Measurements from ENCODE around the gene HPS6. TPM values are rescaled to one million over a fixed set of nuclear protein-coding genes. Genes with fewer than 3 reads are reported as not detected.

The HPS6 gene
- total RNA-seq, 1 donor from 2014 or later, result 53.6 TPM

DNA sequence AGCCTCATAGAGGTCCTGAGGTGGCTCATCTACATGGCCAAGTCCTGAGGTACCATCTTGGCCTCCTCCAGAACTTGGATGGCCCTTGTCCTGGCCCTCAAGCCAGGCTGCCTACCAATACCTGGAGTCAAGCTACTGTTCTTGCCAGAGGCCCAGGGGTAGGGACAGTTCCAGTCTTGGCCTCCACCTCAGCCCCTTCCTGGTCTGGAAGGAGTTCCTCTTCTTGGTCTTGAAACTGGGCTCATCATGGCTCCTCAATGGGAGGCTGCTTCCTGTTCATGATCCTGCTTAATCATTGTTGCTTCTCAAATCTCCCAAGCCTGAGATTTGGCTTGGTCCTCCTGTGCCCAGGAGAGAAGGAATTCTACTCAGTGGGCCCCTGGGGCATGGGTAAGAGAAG is 3.9 kb downstream of the HPS6 start:
- DNase-seq, result no peak

GRCh38 chr10:102072673-102073527 is 7.8 kb downstream of the HPS6 start:
- peak; percentile 92 for DNase-seq

GRCh38 chr10:102083541-102083940 is 18.4 kb downstream of the HPS6 start:
- no peak for DNase-seq

DNA sequence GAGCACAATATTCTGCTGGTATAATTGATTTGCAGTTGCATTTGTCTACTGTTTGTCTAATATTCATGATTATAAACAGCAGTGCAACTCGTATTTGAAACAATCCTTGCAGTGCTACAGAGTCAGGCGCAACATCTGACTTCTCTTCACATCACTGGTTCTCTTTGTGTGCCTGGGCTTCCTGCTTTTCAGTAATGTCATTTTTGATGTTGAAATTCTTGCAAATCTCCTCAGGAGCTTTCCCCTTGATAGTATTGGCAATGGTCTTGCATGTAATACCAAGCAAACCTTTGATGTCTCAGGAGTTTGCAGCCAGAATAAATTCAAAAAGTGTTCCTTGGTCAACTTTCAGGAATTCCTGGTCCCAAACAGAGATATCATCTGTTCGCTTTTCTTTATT is 20.2 kb downstream of the HPS6 start:
- DNase-seq, result no peak

GRCh38 chr10:102086196-102086595 is 21.0 kb downstream of the HPS6 start:
- DNase-seq, result no peak

- DNase-seq, result peak; percentile 55
Measured at GRCh38 chr10:102090772-102091171, 25.6 kb downstream of the HPS6 start.

GRCh38 chr10:102096449-102096848 is 31.3 kb downstream of the HPS6 start:
- DNase-seq, result no peak

DNA sequence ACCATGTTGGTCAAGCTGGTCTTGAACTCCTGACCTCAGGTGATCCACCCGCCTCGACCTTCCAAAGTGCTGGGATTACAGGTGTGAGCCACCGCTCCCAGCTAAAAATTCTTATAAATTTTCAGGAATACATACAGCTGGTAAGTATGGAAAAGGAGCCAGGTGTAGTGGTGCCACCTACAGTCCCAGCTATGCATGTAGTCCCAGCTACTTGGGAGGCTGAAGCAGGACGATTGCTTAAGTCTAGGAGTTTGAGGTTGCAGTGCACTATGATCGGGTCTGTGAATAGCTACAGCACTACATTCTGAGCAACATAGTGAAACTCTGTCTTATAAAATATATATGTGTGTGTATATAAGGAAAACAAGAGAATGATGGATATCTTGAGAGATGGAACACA is 36.0 kb downstream of the HPS6 start:
- DNase-seq, result no peak

- DNase-seq, result no peak
Measured at GRCh38 chr10:102102421-102102820, 37.3 kb downstream of the HPS6 start.

GRCh38 chr10:102106998-102107397 is 41.8 kb downstream of the HPS6 start:
- no peak for DNase-seq

DNA sequence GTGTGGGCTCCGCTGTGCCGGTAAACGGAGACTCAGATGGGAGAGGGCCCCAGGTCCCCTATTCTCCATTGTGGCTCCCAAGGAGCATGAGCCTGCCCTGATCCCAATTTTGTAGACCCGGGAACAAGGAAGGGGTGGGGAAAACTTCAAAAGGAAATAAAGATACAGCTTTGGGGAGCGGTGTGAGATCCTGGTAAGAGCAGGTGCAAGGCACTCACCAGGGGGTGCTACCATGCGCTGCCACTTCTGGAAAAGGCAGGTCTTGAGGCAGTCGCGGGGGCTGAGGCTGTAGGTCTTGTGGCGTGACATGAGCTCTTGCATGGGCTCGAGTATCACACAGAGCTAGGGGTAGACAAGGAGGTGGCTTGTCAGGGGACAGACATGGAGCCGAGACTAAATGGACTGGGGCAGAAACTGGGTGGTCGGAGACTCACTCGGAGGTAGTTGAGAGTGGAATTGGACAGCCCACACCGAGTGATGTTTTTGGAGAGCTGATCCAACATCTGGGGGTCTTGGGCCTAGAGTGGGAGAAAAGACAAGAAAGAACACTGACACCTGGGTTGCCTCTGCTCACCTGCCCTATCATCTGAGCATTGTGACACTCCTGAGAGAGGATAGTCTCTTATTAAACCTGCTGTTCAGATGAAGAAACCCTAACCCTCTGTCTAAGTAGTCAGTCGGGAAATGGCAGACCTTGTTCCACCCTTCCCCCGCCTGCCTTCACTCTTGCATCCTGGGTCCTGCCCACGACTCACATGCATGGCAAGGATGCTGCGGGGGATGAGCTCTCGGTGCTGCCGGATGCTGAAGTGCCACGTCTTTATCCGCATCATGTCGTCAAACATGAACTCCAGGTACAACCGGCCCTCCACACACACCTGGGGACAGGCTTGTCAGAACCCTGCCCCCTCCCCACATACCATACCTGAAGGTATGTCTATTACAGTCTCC is 44.3 kb downstream of the HPS6 start:
- DNase-seq, result no peak

- DNase-seq, result no peak
Measured at GRCh38 chr10:102111276-102111675, 46.1 kb downstream of the HPS6 start.

GRCh38 chr10:102112210-102112817 is 47.2 kb downstream of the HPS6 start:
- DNase-seq, result no peak

DNA sequence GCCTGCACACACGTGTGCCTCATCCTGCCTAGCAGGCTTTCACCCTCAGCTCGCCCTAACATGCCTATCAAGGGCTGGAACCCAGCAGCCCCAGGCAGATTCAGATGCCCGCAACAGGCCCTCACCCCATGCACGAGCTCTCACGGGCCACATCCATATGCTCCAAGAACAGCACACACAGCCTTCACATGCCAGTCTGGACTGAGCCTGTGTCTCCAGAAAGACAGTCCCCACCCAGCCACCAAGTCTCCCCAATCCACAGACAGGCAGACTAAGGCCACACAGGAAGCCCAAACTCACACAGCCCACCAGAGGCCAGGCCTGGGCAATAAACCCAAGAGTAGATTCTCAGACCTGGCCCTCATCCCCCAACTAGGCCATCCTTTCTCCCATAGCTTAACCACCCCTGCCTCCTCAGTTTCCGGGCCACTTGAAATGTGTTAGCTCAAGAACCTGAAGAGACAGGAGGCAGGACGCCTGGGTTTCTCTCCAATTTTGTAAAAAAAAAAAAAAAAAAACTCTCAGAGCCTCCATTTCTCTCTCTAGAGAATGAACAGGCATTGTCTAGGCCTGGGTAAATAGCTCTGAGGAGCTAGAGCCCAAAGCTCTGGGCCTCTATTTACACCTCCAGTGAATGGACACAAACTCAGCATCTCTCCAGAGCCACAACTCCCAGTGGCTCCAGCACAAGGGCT is 48.3 kb downstream of the HPS6 start:
- DNase-seq, result no peak

DNA sequence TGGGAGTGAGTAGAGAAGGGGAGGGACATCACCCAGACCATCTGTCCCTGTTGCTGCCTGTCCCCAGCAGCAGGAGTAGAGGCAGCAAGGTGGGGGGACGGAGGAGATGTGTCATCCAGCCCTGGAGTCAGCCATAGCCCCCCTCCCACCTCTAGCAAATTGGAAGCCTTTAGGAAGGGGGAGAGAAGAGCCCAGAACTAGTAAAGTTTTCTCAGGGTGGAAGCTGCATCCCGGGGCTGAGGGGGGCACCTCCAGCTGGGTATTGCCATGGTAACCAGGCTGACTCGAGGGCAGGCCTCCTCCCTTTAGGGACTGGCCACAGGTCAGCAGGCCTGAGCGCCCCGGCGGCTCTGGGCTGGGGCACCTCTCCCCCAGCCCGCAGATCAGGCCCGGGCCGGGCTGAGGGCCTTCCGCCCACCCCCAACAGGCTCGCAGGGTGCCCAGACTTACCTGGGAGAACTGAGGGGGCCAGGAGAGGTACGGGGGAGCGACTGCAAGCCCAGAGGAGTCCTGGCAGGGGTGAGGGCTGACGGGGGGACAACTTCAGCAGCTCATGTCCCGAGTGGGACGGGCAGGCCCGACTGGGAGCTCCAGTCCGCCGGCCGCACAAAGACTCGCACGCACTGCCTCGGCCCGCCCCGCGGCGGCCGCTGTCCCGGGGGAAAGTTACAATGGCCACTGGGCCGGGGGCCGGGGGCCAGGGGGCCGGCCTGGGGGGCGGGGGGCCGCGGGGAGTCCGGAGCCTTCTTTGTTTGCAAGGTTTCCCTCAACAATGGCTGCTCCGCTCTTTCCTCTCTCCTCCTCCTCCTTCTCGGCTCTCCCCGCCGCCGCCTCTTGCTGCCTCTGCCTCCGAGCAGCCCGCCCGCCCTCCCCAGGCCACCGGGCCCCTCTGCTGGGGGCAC is 49.1 kb downstream of the HPS6 start:
- DNase-seq, result no peak

DNA sequence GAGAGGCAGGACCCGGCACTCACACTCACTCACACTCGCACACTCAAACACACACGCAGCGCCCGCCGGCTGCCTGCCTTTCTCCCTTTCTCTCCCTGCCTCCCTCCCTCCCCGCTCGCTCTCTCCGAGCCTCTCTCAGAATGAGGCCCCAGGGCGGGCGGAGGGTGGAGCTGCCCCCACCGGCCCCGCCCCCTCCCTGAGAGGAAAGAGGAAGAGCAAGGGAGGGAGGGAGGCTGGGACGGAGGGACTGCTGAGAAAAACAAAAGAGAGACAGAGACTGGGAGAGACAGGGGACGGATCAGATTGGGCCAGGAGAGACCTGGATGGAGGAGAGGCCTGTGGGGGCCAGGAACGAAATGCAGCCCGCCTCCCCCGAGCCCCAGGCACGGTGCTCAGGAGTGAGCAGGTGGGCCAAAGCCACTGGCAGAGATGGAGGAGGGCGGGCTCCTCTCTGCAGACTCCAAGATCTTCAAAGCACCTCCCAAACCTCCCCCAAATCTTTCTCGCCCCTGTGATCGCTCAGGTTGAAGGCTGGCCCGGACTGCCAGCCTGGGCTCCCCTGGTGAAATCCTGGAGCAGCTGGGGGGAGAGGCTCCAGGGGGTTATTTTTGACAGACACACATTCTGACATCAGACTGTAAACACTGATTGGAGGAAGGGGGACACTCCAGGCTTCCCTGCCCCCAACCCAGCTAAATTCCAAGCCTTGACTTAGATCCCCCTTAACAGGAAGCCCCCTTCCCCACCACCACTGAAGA is 49.9 kb downstream of the HPS6 start:
- DNase-seq, result peak; percentile 74

- peak; percentile 45 for DNase-seq
Measured at GRCh38 chr10:102115775-102116174, 50.6 kb downstream of the HPS6 start.

GRCh38 chr10:102116656-102117055 is 51.5 kb downstream of the HPS6 start:
- DNase-seq, result no peak
